HG03139 (cell line): ENCODE measurements around the gene UBLCP1.
"Not testable (repeated sequence)": the region's sequence is repeated elsewhere in the genome, so short reads cannot be mapped to it uniquely, and the experiment has no call there.

ENCODE experiments used
- ATAC-seq: cut with Tn5 transposase; IDR thresholded peaks from one replicate; pipeline ENCODE4 v1.9.1; 2021; ENCODE audit not compliant: unreplicated experiment

The UBLCP1 gene

GRCh38 chr5:159262859-159263568 is at the start of gene UBLCP1:
TSS of gene UBLCP1 (plus strand) at chr5:159263290. CDS start at chr5:159268916, 5,626 bp downstream.
- ATAC-seq = peak; percentile 87

GRCh38 chr5:159214486-159215271 is 48.4 kb upstream of the UBLCP1 start:
- ATAC-seq = no peak

GRCh38 chr5:159215886-159216285 is 47.2 kb upstream of the UBLCP1 start:
- ATAC-seq = no peak

- ATAC-seq = no peak
Measured at GRCh38 chr5:159216454-159216853, 46.6 kb upstream of the UBLCP1 start.

- ATAC-seq = no peak
Measured at GRCh38 chr5:159217236-159217635, 45.9 kb upstream of the UBLCP1 start.

GRCh38 chr5:159218595-159219023 is 44.5 kb upstream of the UBLCP1 start:
- ATAC-seq = no peak

GRCh38 chr5:159220206-159220605 is 42.9 kb upstream of the UBLCP1 start:
- no peak for ATAC-seq

- ATAC-seq = no peak
Measured at GRCh38 chr5:159223469-159223868, 39.6 kb upstream of the UBLCP1 start.

- no peak for ATAC-seq
Measured at GRCh38 chr5:159224471-159224870, 38.6 kb upstream of the UBLCP1 start.

- no peak for ATAC-seq
Measured at GRCh38 chr5:159226451-159226850, 36.6 kb upstream of the UBLCP1 start.

- no peak for ATAC-seq
Measured at GRCh38 chr5:159227452-159227851, 35.6 kb upstream of the UBLCP1 start.

- not testable (repeated sequence) for ATAC-seq
Measured at GRCh38 chr5:159228097-159228496, 35.0 kb upstream of the UBLCP1 start.

GRCh38 chr5:159230657-159231056 is 32.4 kb upstream of the UBLCP1 start:
- no peak for ATAC-seq

- no peak for ATAC-seq
Measured at GRCh38 chr5:159231167-159231566, 31.9 kb upstream of the UBLCP1 start.

- not testable (repeated sequence) for ATAC-seq
Measured at GRCh38 chr5:159235871-159236520, 27.1 kb upstream of the UBLCP1 start.

- no peak for ATAC-seq
Measured at GRCh38 chr5:159240301-159240870, 22.7 kb upstream of the UBLCP1 start.

- no peak for ATAC-seq
Measured at GRCh38 chr5:159241946-159242552, 21.0 kb upstream of the UBLCP1 start.

- ATAC-seq = no peak
Measured at GRCh38 chr5:159242656-159243055, 20.4 kb upstream of the UBLCP1 start.

- ATAC-seq = no peak
Measured at GRCh38 chr5:159243385-159243784, 19.7 kb upstream of the UBLCP1 start.

- no peak for ATAC-seq
Measured at GRCh38 chr5:159244163-159244562, 18.9 kb upstream of the UBLCP1 start.

- ATAC-seq = no peak
Measured at GRCh38 chr5:159244890-159245289, 18.2 kb upstream of the UBLCP1 start.
